Ovary (tissue), 3 donors: ENCODE results near the gene PLEKHA5.

ENCODE experiments used
- EP300 ChIP-seq: sonication (generic); formaldehyde crosslinking; IDR thresholded peaks from one replicate; pipeline ENCODE4 v1.6.1; 2017; ENCODE audit warnings: antibody characterized with exemption
- POLR2A ChIP-seq: fragments of 450-650 bp; IDR thresholded peaks from one replicate; pipeline ENCODE4 v1.6.1; 2017; ENCODE audit warnings: antibody characterized with exemption, mild to moderate bottlenecking, moderate library complexity
- TF ChIP-seq, protein P1 (sequence below), 3 donors: fragments of 450-650 bp in 2 of 3; fragments of 200-600 bp in 1 of 3; IDR thresholded peaks; one replicate each; pipeline versions ENCODE4 v1.5.1 to v1.8.0; 2016 to 2022; ENCODE audit warnings: antibody characterized with exemption in 3 of 3, mild to moderate bottlenecking in 1 of 3
- donor health status: DM: no; HTN: no; CAD: no.

- TF ChIP-seq, protein P1, sequence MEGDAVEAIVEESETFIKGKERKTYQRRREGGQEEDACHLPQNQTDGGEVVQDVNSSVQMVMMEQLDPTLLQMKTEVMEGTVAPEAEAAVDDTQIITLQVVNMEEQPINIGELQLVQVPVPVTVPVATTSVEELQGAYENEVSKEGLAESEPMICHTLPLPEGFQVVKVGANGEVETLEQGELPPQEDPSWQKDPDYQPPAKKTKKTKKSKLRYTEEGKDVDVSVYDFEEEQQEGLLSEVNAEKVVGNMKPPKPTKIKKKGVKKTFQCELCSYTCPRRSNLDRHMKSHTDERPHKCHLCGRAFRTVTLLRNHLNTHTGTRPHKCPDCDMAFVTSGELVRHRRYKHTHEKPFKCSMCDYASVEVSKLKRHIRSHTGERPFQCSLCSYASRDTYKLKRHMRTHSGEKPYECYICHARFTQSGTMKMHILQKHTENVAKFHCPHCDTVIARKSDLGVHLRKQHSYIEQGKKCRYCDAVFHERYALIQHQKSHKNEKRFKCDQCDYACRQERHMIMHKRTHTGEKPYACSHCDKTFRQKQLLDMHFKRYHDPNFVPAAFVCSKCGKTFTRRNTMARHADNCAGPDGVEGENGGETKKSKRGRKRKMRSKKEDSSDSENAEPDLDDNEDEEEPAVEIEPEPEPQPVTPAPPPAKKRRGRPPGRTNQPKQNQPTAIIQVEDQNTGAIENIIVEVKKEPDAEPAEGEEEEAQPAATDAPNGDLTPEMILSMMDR (IDR thresholded peaks at IDR 0.05): no peak
- TF ChIP-seq EP300: no peak
- TF ChIP-seq POLR2A: no peak
Measured at GRCh38 chr12:19107750-19108149, 21.8 kb upstream of the PLEKHA5 start.
